Transverse colon (tissue), 4 donors: ENCODE results near the gene KIAA0232. TPM values are rescaled to one million over a fixed set of nuclear protein-coding genes. Genes with fewer than 3 reads are reported as not detected.

Source experiments
- DNase-seq: peaks from one replicate; pipeline ENCODE4 v3.0.0-alpha.2; 2019
- H3K27ac ChIP-seq, 4 donors: fragments of 200-600 bp; sonication (generic); 2 replicates each; pipeline ENCODE4 v1.5.1; 2016 to 2018; ENCODE audit warnings: inconsistent platforms in 4 of 4
- H3K27me3 ChIP-seq: fragments of 200-600 bp; sonication (generic); 2 replicates; pipeline ENCODE4 v1.5.1; 2017; ENCODE audit warnings: inconsistent platforms
- H3K36me3 ChIP-seq, 4 donors: fragments of 200-600 bp; sonication (generic); 2 replicates each; pipeline ENCODE4 v1.5.1; 2017 to 2019; ENCODE audit warnings: inconsistent platforms in 4 of 4
- H3K4me1 ChIP-seq, 4 donors: fragments of 200-600 bp; sonication (generic); 2 replicates each; pipeline ENCODE4 v1.5.1; 2017 to 2020; ENCODE audit warnings: inconsistent platforms in 4 of 4
- H3K4me3 ChIP-seq, 4 donors: fragments of 200-600 bp; sonication (generic); 1 replicate in 1 of 4; 2 replicates in 3 of 4; pipeline versions ENCODE4 v1.5.1 to v1.6.1; 2017 to 2019; ENCODE audit warnings: inconsistent platforms in 4 of 4
- H3K9me3 ChIP-seq, 2 donors: fragments of 200-600 bp; sonication (generic); 2 replicates each; pipeline ENCODE4 v1.5.1; 2017 to 2019; ENCODE audit warnings: inconsistent platforms in 2 of 2
- CTCF ChIP-seq, 5 experiments: fragments of 200-600 bp in 3 of 5; fragments of 450-650 bp in 2 of 5; sonication (generic) in 3 of 5; IDR thresholded peaks; 1 replicate in 2 of 5; 2 replicates in 3 of 5; pipeline ENCODE4 v1.5.1; 2016 to 2017; ENCODE audit warnings: antibody characterized with exemption in 5 of 5, inconsistent platforms in 3 of 5, mild to moderate bottlenecking in 2 of 5, moderate library complexity in 1 of 5
- EP300 ChIP-seq: sonication (generic); formaldehyde crosslinking; IDR thresholded peaks from one replicate; pipeline ENCODE4 v1.6.1; 2017; ENCODE audit warnings: antibody characterized with exemption, low read depth
- POLR2A ChIP-seq: fragments of 450-650 bp; IDR thresholded peaks from one replicate; pipeline ENCODE4 v1.6.1; 2016; ENCODE audit warnings: antibody characterized with exemption, mild to moderate bottlenecking, moderate library complexity
- POLR2AphosphoS5 ChIP-seq, 3 donors: sonication (generic); formaldehyde crosslinking; IDR thresholded peaks; one replicate each; pipeline ENCODE4 v1.6.1; 2016; ENCODE audit warnings: antibody characterized with exemption in 3 of 3
- WGBS, 2 donors: methylation state at CpG; one replicate each; pipeline ENCODE4 v1.1.5; 2018; ENCODE audit warnings: low coverage in 1 of 2; 5-methylcytosine and 5-hydroxymethylcytosine counted together
- in situ Hi-C, 4 donors: fragments of 200-750 bp; cut with MboI; loops; one replicate each; pipeline versions ENCODE4 v1.15.0 to v1.15.1; 2017; ENCODE audit warnings: low sequenced_read_pairs in 3 of 4, low pct_ligation_motif_present in 1 of 4, low pct_unique_long_range_greater_than_20kb in 1 of 4
- intact Hi-C: fragments of 100-400 bp; cut with DNase I; formaldehyde crosslinking; loops from one replicate; pipeline ENCODE4 v1.15.1; 2023; ENCODE audit warnings: low total_unique reads
- total RNA-seq, 4 donors: library from RNA; depleted of rRNA; stranded (reverse); fragments of >200 nt; gene quantifications; one replicate each; pipeline ENCODE4 v1.1.0, GENCODE V29; 2016

KIAA0232 gene
- total RNA-seq, 4 donors from 2014 or later, result 17.9 to 83.4 (median 43.0) TPM

GRCh38 chr4:6808259-6808658, 25.7 kb downstream of the KIAA0232 start:
- H3K36me3 ChIP-seq, result no peaks in the 10 kb centered on the region
- TF ChIP-seq POLR2AphosphoS5 (IDR thresholded peaks at IDR 0.05) (no peak), EP300 (no peak), CTCF (IDR thresholded peaks at IDR 0.05) (no peak), POLR2A (no peak)
- in situ Hi-C loops, result no loop called here
- H3K4me1 ChIP-seq, result peaks cover 3 to 58% (median 22%) of the 10 kb centered on the region in 4 donors
- H3K9me3 ChIP-seq, result no peaks in the 10 kb centered on the region
- 92 to 98% methylated on average over 2 of the region's 2 CpGs for WGBS, 2 donors
- H3K27ac ChIP-seq, result peak overlapping the region in 2 of 4 donors; percentile 36 to 51
- H3K27me3 ChIP-seq, result no peaks in the 10 kb centered on the region
- intact Hi-C loops, result no loop called here
- no peak for DNase-seq
- no peak overlapping the region for H3K4me3 ChIP-seq

- Histone ChIP-seq H3K36me3 (no peaks in the 10 kb centered on the region), H3K9me3 (no peaks in the 10 kb centered on the region), H3K4me3 (no peak overlapping the region), H3K27ac (no peak overlapping the region), H3K27me3 (no peaks in the 10 kb centered on the region), H3K4me1 (peaks cover 0 to 45% (median 6%) of the 10 kb centered on the region in 4 donors)
- in situ Hi-C loops, result no loop called here
- WGBS, 2 donors, result 89 to 93% methylated on average over 5 to 6 of the region's 6 CpGs
- TF ChIP-seq POLR2A (no peak), EP300 (no peak), POLR2AphosphoS5 (IDR thresholded peaks at IDR 0.05) (no peak), CTCF (IDR thresholded peaks at IDR 0.05) (no peak)
- intact Hi-C loops, result no loop called here
- DNase-seq, result no peak
These were observed 28.6 kb downstream of the KIAA0232 start for GRCh38 chr4:6811165-6811564.

- in situ Hi-C loops, result no loop called here
- peaks cover 0 to 33% (median 5%) of the 10 kb centered on the region in 4 donors for H3K4me1 ChIP-seq
- H3K27ac ChIP-seq, result no peak overlapping the region
- no peak overlapping the region for H3K4me3 ChIP-seq
- no peaks in the 10 kb centered on the region for H3K9me3 ChIP-seq
- TF ChIP-seq POLR2A, result no peak
- no peak for TF ChIP-seq EP300
- no peak for TF ChIP-seq POLR2AphosphoS5 (IDR thresholded peaks at IDR 0.05)
- TF ChIP-seq CTCF (IDR thresholded peaks at IDR 0.05), result no peak
- intact Hi-C loops, result no loop called here
- no peaks in the 10 kb centered on the region for H3K27me3 ChIP-seq
- H3K36me3 ChIP-seq, result no peaks in the 10 kb centered on the region
- no peak for DNase-seq
These were observed 30.2 kb downstream of the KIAA0232 start for GRCh38 chr4:6812766-6813165.

GRCh38 chr4:6813725-6814124, 31.2 kb downstream of the KIAA0232 start:
- 94% methylated on average over 3 of the region's 3 CpGs; no CpG with 5 or more reads in 1 of the 2 donors for WGBS, 2 donors
- no peak for TF ChIP-seq EP300
- no peak for TF ChIP-seq POLR2AphosphoS5 (IDR thresholded peaks at IDR 0.05)
- no peak for TF ChIP-seq CTCF (IDR thresholded peaks at IDR 0.05)
- TF ChIP-seq POLR2A, result no peak

More at GRCh38 chr4:6813725-6814124, 31.2 kb downstream of the KIAA0232 start:
- peaks cover 0 to 3% of the 10 kb centered on the region in 2 donors for H3K9me3 ChIP-seq
- in situ Hi-C loops, result no loop called here
- no peak for DNase-seq
- H3K36me3 ChIP-seq, result no peaks in the 10 kb centered on the region
- H3K27me3 ChIP-seq, result no peaks in the 10 kb centered on the region
- H3K4me3 ChIP-seq, result no peak overlapping the region
- intact Hi-C loops, result no loop called here
- H3K27ac ChIP-seq, result no peak overlapping the region
- peaks cover 0 to 23% (median under 1%) of the 10 kb centered on the region in 4 donors for H3K4me1 ChIP-seq
